EL (cell line): Measurements from ENCODE around the gene NFE2L3.
"Not testable (repeated sequence)": the region's sequence is repeated elsewhere in the genome, so short reads cannot be mapped to it uniquely, and the experiment has no call there.

ENCODE experiments used
- DNase-seq: peaks from one replicate; pipeline ENCODE4 v3.0.0-alpha.2; 2016

The NFE2L3 gene

GRCh38 chr7:26151953-26152781 is at the start of gene NFE2L3:
NFE2L3 (plus strand) TSS chr7:26152198; CDS start chr7:26152499, 301 bp downstream.
- DNase-seq: peak; percentile 79

GRCh38 chr7:26103596-26103995 is 48.4 kb upstream of the NFE2L3 start:
- no peak for DNase-seq

- no peak for DNase-seq
Measured at GRCh38 chr7:26105236-26105635, 46.8 kb upstream of the NFE2L3 start.

- DNase-seq: no peak
Measured at GRCh38 chr7:26105931-26106330, 46.1 kb upstream of the NFE2L3 start.

- no peak for DNase-seq
Measured at GRCh38 chr7:26112203-26112740, 39.7 kb upstream of the NFE2L3 start.

GRCh38 chr7:26115650-26116049 is 36.3 kb upstream of the NFE2L3 start:
- no peak for DNase-seq

GRCh38 chr7:26117142-26117807 is 34.7 kb upstream of the NFE2L3 start:
- no peak for DNase-seq

- DNase-seq: no peak
Measured at GRCh38 chr7:26117970-26118369, 34.0 kb upstream of the NFE2L3 start.

- no peak for DNase-seq
Measured at GRCh38 chr7:26122745-26123144, 29.3 kb upstream of the NFE2L3 start.

GRCh38 chr7:26124775-26125174 is 27.2 kb upstream of the NFE2L3 start:
- not testable (repeated sequence) for DNase-seq

- DNase-seq: no peak
Measured at GRCh38 chr7:26127411-26127810, 24.6 kb upstream of the NFE2L3 start.

GRCh38 chr7:26131056-26131589 is 20.9 kb upstream of the NFE2L3 start:
- no peak for DNase-seq

GRCh38 chr7:26135076-26135475 is 16.9 kb upstream of the NFE2L3 start:
- DNase-seq: no peak

- no peak for DNase-seq
Measured at GRCh38 chr7:26135551-26135950, 16.4 kb upstream of the NFE2L3 start.

GRCh38 chr7:26136831-26137230 is 15.2 kb upstream of the NFE2L3 start:
- DNase-seq: no peak

- DNase-seq: no peak
Measured at GRCh38 chr7:26140380-26140779, 11.6 kb upstream of the NFE2L3 start.

GRCh38 chr7:26141077-26141476 is 10.9 kb upstream of the NFE2L3 start:
- DNase-seq: no peak

- DNase-seq: no peak
Measured at GRCh38 chr7:26143298-26144048, 8.5 kb upstream of the NFE2L3 start.

- no peak for DNase-seq
Measured at GRCh38 chr7:26144184-26145080, 7.6 kb upstream of the NFE2L3 start.

- no peak for DNase-seq
Measured at GRCh38 chr7:26145238-26145637, 6.8 kb upstream of the NFE2L3 start.

GRCh38 chr7:26147030-26147429 is 5.0 kb upstream of the NFE2L3 start:
- DNase-seq: no peak
